HG03108 (cell line): ENCODE results near the gene PALLD.

Experiments
- ATAC-seq: cut with Tn5 transposase; IDR thresholded peaks from one replicate; pipeline ENCODE4 v1.9.1; 2021; ENCODE audit warnings: moderate library complexity; ENCODE audit not compliant: unreplicated experiment

Gene PALLD

DNA sequence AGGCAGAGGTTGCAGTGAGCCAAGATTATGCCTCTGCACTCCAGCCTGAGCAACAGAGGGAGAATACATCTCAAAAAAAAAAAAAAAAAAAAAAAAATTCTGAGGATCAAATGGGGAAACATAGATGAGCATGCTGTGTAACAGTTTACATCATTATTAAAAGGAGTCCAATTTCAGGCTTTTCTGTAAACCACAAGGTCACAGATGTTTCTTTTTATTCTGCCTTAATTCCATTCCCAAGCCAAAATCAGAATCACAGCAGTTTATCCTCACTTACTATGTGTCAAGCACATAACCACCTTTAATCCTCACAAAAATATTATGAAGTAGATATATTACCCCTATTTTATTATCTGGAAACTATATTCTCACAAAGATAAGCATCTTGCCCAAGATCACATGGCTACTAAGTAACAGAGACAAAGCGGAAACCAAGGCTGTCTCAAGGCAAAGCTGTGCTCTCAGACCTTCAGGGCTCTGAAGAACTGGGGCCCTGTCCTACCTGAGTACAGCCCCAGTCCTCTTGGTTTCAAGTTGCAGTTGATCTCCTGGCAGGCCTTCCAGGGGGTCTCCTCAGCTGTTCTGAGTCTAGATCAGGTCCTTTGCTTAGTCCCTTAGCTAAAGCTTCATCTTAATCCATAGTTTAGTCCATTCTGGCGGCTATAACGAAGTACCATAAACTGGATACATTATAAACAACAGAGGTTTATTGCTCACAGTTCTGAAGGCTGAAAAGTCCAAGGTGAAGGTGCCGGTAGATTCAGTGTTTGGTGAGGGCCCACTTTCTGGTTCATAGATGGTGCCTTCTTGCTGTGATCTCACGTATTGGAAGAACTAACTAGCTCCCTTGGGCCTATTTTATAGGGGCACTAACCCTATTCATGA lies 141.3 kb downstream of the PALLD start:
- no peak for ATAC-seq

DNA sequence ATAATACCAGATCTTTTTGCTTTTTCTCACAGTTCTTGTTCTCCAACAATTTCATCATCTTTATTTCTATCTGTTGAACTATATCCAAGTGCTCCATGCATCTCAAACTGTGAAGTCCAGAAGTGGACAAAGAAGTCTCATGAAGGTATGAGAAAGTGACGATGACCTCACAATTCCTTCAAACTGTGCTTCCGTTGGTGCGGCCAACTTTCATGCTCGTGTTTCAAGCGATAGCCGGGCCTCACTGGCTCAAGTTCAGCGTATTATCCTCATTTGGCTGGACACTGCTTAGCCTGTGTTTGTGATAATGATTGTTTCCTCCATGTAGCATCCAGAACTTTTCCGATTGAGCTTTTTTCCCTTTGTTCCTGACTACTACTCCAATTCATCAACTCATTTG lies 143.1 kb downstream of the PALLD start:
- no peak for ATAC-seq

DNA sequence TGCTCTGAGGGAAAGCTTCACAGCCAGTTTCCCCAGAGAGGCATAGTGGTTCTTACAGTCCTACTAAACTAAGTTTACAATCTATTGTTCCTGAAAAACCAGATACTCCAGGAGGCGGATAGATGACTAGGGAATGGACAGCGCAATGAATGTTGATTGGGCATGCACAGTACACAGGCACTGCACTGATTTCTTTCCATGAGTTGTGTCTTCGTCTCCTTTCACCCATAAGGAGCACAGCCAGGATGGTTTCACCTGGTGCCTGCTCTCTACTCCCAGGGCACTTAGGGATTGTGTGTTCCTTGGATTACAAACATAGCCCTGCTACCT lies 144.9 kb downstream of the PALLD start:
- ATAC-seq = no peak

DNA sequence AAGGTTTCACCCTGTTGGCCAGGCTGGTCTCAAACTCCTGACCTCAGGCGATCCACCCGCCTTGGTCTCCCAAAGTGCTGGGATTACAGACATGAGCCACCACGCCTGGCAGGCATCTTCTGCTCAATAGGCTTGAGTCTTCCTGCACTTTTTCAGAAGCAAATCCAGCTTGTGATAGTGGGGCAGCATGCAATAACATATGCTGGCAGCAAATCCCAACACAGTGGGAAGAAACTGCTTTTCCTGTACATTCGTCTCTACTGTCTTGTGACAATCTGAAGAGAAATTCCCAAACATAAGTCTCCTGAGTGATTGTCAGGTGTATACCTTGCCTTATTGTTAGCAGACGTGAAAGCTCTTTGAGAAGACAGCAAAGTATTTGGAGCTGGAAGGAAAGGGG lies 145.7 kb downstream of the PALLD start:
- no peak for ATAC-seq

DNA sequence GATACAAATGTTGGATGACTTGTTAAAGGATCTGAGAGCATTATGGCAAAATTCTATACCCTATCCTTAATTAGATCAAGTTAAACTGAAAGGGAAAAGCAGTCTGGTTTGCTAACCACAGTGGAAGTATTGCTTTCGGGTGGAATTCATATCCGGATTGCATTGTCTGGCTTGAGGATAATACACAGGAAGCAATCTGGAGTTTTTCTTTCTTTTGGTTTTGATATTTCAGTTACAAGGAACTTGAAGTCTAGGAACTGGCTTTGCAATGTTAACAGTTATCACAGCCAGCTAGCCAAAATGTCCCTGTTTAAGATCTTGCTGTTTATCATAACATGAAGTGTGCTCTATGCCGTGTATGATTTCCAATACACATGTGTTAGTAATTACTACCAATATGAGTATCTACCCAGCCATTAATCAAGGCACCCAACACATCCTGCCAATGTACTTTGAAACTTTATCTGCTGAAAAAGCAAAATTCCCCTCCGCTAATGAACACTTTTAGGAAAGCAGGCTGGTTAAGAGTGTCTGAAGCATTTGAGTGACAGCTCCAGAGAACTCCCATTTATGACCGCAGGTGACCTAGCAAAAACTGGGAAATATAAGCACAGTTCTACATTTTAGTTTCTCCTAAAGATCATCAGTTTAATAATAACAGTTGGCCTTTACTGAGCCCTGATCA lies 146.4 kb downstream of the PALLD start:
- ATAC-seq = no peak

DNA sequence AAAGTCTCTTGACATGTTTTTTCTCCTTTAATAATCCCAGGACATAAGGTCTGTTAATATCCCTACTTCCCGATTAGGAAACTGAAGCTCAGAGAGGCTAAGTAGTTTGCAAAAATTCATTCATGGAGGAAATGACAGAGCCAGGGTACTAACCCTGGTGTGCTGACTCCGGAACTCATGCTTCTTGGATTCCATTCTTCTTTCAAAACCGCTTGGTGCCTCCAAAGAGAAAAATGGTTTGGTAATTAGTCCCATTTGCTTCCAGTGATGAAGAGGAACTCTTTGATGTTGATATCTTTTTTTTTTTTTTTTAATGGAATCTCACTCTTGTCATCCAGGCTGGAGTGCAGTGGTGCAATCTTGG lies 146.9 kb downstream of the PALLD start:
- no peak for ATAC-seq

DNA sequence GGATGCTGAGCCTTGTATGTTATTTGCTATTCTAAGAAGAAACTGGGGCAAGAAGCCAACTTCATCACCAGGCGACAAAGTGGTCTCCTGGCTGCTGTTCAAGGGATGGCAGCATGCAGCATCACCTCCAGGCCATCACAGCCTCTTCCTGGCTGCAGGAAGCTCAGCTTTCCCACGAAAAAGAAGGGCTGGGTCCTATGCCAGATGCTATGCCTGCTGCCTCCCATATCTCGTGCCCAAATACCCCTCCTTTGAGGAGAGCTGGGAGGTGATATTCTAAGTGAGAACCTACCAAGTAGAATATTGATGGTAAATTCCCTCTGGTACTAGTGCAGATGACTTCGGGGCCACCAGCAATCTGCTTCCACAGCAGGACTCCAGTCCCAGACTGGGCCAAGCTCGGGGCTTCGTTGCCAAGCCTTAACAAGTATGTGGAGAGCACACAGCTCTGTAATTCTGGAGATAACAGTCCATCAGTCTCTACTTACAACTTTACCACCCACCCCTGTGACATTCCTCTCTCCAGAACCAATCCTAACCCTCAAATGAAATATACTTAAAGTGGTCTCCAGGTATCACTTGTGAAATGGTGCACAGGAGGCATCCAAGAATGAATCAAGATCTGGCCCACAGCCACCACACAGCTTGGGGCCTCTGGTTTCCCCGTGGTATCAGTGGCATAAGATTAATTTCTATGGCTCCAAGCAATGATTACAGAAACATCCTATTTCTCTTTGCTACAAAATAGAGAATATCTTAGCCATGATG lies 149.3 kb downstream of the PALLD start:
- ATAC-seq = no peak

DNA sequence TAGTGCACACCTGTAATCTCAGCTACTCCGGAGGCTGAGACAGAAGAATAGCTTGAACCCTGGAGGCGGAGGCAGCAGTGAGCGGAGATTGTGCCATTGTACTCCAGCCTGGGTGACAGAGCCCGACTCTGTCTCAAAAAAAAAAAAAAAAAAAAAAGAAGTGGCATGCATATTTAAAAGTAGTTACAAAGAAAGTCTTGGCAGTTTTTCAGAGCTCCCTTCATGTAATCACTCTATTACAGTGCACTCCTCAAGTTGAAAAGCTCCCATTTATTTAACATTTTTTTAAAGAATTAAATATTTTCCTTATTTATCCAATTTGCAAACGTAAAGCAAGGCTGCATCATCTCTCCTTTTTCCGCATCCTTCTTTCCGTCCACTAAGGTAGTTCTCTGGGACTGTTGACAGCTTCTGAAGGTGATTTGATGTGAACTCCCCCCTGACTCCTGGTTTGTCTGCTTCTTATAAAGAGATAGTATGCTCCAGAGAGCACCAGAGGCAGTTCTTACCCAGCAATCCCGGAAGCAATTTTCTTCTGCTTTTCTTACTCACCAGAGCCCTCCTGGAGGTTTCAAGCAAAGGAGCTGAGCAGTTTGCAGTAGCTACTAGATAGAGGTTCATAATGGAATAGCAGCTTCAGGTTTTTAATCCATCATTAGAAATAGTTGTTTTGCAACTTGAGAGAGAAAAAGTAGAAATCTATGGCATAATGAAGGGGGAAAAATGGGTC lies 151.0 kb downstream of the PALLD start:
- no peak for ATAC-seq

DNA sequence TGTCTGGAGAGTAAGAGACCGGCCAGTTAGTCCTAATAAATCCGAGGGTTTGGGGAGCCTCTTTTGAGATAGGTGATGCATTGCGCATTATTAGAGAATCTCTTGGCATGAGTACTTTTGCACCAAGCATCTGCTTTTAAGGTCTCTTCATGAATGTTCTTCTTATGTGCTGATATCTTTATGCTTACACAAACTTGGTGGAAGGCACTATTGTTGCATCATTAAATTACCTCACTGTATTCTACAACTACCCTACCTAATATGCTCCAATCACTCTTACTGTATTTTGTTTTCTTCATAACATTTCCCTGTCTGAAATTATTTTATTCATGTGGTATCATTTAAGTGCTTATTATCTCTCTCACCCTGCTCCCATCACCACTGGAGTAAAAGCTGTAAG lies 151.6 kb downstream of the PALLD start:
- ATAC-seq = no peak

DNA sequence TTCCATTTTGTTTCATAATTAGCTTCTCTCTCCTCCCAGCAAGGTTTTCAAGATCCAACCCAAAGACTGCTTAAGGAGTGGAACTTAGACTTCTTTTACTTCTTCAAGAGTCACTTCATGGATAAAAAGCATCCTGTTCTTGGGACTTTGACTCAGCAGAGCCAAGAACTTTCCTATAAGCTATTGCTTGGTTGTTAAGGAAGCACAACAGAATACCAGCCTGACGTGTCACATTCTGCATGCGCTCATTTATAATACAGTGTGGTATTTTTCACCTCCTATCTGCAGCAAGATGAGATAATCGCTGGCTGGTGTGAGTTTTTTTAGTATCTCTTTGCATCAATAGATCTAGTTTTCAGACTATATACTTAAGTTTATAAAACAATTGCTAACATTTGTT lies 152.1 kb downstream of the PALLD start:
- ATAC-seq = no peak

DNA sequence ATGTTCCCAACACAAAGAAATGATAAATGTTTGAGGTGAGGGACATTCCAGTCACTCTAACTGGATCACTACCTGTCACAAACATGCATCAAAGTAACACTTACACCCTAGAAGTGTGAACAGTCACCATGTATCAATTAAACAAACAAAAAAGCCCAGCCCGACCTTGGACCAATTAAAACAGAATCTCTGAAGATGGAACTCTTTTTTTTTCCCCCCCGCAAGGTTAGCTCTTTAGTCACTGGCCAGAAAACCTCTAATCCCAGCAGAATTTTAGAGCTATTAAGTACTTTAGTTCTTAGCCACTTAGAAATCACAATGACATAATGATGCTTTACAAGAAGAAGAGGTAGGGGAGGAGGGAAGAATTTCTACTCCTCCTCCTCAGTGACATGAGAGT lies 154.5 kb downstream of the PALLD start:
- ATAC-seq = no peak

DNA sequence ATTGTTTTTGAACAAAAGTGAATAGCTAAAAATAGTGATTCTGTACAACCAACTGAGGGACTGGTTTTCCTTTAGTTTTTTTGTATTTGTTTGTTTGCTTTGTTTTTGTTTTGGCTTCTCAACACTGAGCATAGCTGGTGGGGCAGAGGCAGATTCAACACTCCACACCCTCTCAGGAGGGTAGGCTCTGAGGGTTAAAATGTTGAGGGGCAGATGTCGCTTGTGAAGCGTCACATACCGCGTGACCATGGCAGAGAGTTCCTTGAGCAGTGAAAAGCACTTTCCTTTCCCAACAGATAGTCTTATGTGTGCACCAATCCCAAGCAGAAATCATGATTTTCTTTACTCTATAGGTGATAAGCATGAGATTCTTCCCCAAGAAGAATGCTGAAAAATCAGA lies 155.0 kb downstream of the PALLD start:
- ATAC-seq = no peak

DNA sequence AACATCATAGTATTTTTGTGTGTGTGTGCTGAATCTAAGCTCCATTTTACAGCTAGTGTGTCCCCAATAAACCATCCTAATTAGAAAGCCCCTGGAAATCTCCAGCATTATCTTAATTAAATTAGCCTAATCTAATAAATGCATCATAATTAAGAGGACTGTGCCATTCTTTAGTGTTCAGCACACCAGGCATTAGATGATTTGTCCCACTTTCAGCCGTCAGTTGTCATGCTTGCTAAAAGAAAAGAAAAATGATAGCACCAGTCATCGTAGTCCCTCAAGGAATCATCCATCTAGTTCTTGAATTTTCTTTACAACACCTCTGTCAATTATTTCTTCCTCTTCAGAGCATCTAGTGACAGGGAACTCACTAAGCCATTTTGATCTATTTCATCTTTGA lies 155.9 kb downstream of the PALLD start:
- no peak for ATAC-seq

DNA sequence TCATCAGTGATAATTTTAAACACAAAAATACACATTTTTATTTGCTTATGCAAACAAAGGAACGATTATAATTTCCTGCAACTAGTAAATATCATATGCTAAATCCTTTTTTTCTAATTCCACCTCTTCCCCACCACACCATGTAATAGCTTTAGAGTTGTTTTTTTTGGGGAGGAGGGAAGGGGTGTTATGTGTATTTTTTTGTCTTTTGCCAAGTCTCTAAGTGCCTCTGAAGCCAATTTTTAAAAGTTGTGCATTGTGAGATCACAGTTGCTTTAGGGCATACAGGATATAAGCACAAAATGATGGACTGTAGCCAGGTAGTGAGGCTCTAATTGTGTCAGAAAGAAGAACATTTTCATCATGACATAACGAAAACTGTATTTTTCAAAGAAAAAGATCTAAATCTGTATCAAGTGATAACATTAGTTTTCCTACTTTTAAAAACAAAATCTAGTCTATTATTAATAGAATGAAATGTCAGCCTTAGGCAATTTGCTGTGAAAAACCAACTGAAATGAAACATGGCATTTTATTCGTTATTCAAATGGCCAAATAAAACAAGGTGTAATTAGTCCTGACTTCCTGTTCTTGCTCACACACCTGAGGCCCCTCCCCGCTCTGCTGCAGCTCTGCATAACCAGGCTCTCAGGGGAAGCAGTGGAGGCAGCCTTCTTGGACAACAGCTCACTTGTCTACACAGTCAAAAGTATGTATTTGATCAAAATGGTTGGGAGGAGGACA lies 157.4 kb downstream of the PALLD start:
- no peak for ATAC-seq

DNA sequence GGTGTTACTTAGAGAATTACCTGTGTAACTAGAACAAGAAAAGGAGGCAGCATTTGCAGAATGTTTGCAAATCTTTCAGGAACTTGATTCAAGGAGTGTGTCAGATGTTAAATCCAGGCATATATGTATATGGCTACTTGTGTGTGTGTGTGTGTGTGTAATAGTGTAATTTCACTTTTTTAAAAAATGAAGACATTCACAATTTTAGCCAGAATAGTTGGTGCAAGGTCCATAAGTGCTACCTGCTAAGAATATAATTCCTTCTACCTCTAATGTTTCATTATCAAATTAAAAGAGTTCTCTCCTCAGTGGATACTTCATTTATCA lies 158.0 kb downstream of the PALLD start:
- ATAC-seq = no peak

DNA sequence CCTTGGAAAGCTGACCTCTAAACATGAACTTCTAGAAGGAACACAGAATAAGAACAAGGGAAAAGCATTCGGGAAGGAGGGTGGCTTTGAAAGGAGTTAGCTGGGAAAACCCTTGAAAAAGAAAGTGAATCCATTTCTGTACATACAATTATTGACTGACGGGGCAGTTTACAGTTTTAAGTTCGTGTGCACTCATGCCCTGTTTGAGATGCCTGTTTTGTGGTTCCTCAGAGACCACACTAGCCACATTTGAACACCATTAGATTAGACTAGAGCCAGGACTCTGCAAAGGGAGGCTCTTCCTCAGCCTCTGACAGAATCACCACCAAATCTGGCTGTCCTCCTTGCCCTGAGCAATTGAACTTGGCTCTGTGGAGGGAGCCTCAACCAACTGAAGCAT lies 158.3 kb downstream of the PALLD start:
- no peak for ATAC-seq

DNA sequence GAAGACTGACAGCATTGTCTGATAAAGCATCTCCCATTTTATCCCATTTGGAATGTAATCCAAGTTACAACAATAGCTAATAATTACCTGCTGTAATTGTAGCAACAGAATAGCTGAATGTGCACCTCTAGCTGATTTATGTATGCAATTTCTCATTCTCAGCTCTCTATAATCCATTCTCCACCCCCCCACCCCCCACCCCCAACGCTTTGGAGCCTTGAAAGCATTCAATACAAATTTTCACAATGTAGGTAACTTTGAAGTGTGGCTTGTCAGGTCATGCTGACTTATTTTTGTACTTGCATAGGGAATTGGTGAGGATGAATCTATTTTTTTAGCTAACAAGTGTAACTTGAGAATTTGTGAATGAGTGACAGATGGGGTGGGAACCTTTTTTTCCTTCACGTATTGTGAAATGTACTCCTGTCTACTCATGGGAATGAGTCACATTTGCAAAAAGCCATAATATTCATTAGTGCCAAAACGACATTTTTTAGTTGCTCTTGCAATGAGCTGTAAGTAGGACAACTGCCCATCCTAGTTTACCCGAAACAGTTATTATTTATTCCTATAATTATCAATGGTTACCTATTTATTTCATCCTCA lies 159.3 kb downstream of the PALLD start:
- no peak for ATAC-seq

DNA sequence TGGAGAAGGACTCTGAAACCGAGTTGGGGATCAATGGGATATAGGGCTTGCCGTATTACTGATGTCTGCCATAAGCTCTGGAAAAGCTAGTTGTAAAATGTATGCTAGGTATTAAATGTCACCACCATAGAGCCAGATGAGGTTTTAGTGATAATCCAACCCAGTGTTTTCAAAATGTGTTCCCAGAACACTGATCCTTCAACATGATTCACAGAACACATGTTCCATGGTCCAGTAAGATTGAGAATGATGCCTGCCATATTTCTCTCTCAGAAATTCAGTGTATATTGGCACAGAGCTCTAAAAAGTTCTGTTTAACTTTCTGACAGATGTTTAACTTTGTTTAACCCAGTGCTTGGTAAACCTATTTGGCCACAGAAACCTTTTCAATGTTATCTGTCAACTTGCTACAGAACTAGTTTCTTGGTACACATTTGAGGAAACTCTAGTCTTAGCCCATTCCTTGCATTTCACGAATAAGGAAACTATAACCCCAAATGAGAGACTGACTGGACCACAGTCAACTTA lies 160.2 kb downstream of the PALLD start:
- ATAC-seq = no peak

DNA sequence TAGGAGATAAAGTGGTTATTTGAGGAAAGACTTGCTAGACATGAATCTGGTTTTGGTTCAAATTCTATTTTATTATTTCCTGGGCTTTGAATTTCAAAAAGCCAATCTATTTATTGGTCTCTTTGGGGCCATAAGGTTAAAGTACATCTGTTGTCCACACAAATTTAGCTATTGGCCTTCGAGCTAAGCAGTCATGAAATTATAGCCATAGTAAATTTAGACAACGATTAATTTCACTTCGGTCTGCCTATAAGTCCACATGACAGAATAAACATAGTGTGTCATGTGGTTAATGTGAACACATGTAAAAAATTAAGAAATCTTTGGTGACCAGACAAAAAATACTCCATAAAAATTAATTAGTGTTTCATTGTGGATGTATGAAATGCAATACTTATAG lies 161.9 kb downstream of the PALLD start:
- ATAC-seq = no peak
